Endometrium (tissue), 2 donors: ENCODE data around the gene PAX7.
"Not testable (repeated sequence)": the region's sequence is repeated elsewhere in the genome, so short reads cannot be mapped to it uniquely, and the experiment has no call there.

ENCODE experiments used
- FAIRE-seq: peaks from 2 replicates; lab custom pipeline; 2012; peaks lifted over from hg19 to GRCh38; lab: Jason Lieb, UNC
- donor health status: control.
- donor health status: control.

The PAX7 gene

GRCh38 chr1:18761948-18762840 lies 131.5 kb downstream of the PAX7 start:
- FAIRE-seq, result no peak

- no peak for FAIRE-seq
Measured at GRCh38 chr1:18764362-18764761, 133.7 kb downstream of the PAX7 start.

- no peak for FAIRE-seq
Measured at GRCh38 chr1:18765725-18766124, 135.1 kb downstream of the PAX7 start.

GRCh38 chr1:18766328-18766727 lies 135.7 kb downstream of the PAX7 start:
- no peak for FAIRE-seq

GRCh38 chr1:18767576-18767975 lies 136.9 kb downstream of the PAX7 start:
- FAIRE-seq, result not testable (repeated sequence)

GRCh38 chr1:18768086-18768485 lies 137.4 kb downstream of the PAX7 start:
- FAIRE-seq, result no peak

GRCh38 chr1:18769140-18769539 lies 138.5 kb downstream of the PAX7 start:
- FAIRE-seq, result no peak

GRCh38 chr1:18770799-18771198 lies 140.2 kb downstream of the PAX7 start:
- no peak for FAIRE-seq

- no peak for FAIRE-seq
Measured at GRCh38 chr1:18773753-18774152, 143.1 kb downstream of the PAX7 start.

GRCh38 chr1:18775341-18775740 lies 144.7 kb downstream of the PAX7 start:
- no peak for FAIRE-seq

- FAIRE-seq, result no peak
Measured at GRCh38 chr1:18776777-18777176, 146.1 kb downstream of the PAX7 start.

GRCh38 chr1:18778437-18778836 lies 147.8 kb downstream of the PAX7 start:
- no peak for FAIRE-seq

GRCh38 chr1:18781031-18781430 lies 150.4 kb downstream of the PAX7 start:
- FAIRE-seq, result no peak

GRCh38 chr1:18783705-18784481 lies 153.2 kb downstream of the PAX7 start:
- no peak for FAIRE-seq

- FAIRE-seq, result no peak
Measured at GRCh38 chr1:18784482-18784831, 153.8 kb downstream of the PAX7 start.

GRCh38 chr1:18786149-18786548 lies 155.5 kb downstream of the PAX7 start:
- no peak for FAIRE-seq

- no peak for FAIRE-seq
Measured at GRCh38 chr1:18787825-18788385, 157.3 kb downstream of the PAX7 start.

GRCh38 chr1:18789246-18789645 lies 158.6 kb downstream of the PAX7 start:
- FAIRE-seq, result no peak

- no peak for FAIRE-seq
Measured at GRCh38 chr1:18792747-18793146, 162.1 kb downstream of the PAX7 start.

GRCh38 chr1:18793164-18793563 lies 162.5 kb downstream of the PAX7 start:
- no peak for FAIRE-seq

- FAIRE-seq, result no peak
Measured at GRCh38 chr1:18794051-18794450, 163.4 kb downstream of the PAX7 start.

- FAIRE-seq, result no peak
Measured at GRCh38 chr1:18794561-18794960, 163.9 kb downstream of the PAX7 start.
